Memory B cell (primary cell): Measurements from ENCODE around the gene CLEC4E.
"Not testable (repeated sequence)": the region's sequence is repeated elsewhere in the genome, so short reads cannot be mapped to it uniquely, and the experiment has no call there.

Experiments
- ATAC-seq: fragments of 150-1000 bp; cut with Tn5 transposase; 2 replicates; pipeline ENCODE4 v1.10.0; 2021; ENCODE audit warnings: low read depth, mild to moderate bottlenecking, moderate library complexity
- DNase-seq, 2 donors: peaks; one replicate each; pipeline ENCODE4 v3.0.0; 2022; ENCODE audit warnings: low spot score in 2 of 2
- H3K27ac Mint-ChIP-seq: one replicate; pipeline ENCODE4 v1.8.0; 2022; ENCODE audit warnings: mild to moderate bottlenecking, moderate library complexity, mixed read lengths
- H3K27me3 Mint-ChIP-seq: one replicate; pipeline ENCODE4 v1.8.0; 2022; ENCODE audit warnings: mixed read lengths
- H3K36me3 Mint-ChIP-seq: one replicate; pipeline ENCODE4 v1.8.0; 2022; ENCODE audit warnings: mild to moderate bottlenecking, mixed read lengths
- H3K4me1 Mint-ChIP-seq: one replicate; pipeline ENCODE4 v1.8.0; 2022; ENCODE audit warnings: mixed read lengths
- H3K4me3 Mint-ChIP-seq: one replicate; pipeline ENCODE4 v1.8.0; 2022; ENCODE audit warnings: mild to moderate bottlenecking, moderate library complexity, mixed read lengths
- H3K9me3 Mint-ChIP-seq: one replicate; pipeline ENCODE4 v1.8.0; 2022; ENCODE audit warnings: mixed read lengths

The CLEC4E gene

GRCh38 chr12:8508910-8509841, 31.5 kb downstream of the CLEC4E start:
- H3K27me3 Mint-ChIP-seq, result peaks cover 24% of the 10 kb centered on the region
- peak in 1 of 2 donors; percentile 11 for DNase-seq

DNA sequence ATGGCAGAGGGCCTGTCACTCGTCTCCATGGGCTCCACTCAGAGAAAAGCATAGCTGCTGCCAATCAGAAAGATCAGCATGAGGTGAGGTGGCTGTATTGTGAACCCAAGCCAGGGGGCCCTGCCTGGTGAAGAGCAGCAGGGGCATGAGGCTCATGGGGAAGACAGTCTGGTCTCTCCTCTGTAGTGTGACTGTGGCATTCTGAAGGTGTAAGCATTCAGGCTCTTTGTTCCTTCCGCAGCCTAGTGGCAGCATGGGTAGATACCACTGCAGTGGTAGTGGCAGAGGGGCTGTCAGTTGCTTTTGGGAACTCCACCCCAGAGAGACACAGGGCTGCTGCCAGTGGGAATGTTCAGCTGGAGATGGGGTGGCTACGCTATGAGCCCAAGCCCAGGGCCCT, 32.5 kb downstream of the CLEC4E start:
- Mint-ChIP-seq H3K27ac (no peak overlapping the region), H3K36me3 (no peaks in the 10 kb centered on the region), H3K4me3 (no peak overlapping the region), H3K27me3 (peaks cover 22% of the 10 kb centered on the region), H3K4me1 (peaks cover 11% of the 10 kb centered on the region), H3K9me3 (peaks cover 2% of the 10 kb centered on the region)
- ATAC-seq (no peak), DNase-seq (no peak)

More at GRCh38 chr12:8508910-8509841, 31.5 kb downstream of the CLEC4E start:
- peaks cover 11% of the 10 kb centered on the region for H3K4me1 Mint-ChIP-seq
- H3K4me3 Mint-ChIP-seq, result no peak overlapping the region
- H3K9me3 Mint-ChIP-seq, result peaks cover 2% of the 10 kb centered on the region
- no peak overlapping the region for H3K27ac Mint-ChIP-seq
- ATAC-seq, result peak; percentile 77
- H3K36me3 Mint-ChIP-seq, result no peaks in the 10 kb centered on the region

DNA sequence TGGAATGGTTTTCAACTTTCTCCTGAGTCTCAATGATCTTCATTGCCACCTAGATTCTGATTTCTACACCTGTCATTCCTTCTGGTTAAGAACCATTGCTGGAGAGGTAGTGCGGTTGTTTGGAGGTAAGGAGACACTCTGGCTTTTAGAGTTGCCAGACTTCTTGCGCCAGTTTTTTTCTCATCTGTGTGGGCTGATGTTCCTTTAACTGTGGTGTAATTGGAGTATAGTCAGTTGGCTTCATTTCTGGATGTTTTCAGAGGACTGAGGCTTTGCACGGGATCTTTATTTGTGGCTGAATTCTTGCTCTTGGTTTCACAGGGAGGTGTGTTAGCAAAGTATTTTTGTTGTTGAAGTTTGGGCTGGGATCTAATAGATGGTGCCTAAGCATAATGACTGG, 33.1 kb downstream of the CLEC4E start:
- no peak for ATAC-seq
- Mint-ChIP-seq H3K36me3 (no peaks in the 10 kb centered on the region), H3K4me3 (no peak overlapping the region), H3K27ac (no peak overlapping the region), H3K27me3 (peaks cover 20% of the 10 kb centered on the region), H3K9me3 (peaks cover 2% of the 10 kb centered on the region), H3K4me1 (peaks cover 11% of the 10 kb centered on the region)
- no peak for DNase-seq

DNA sequence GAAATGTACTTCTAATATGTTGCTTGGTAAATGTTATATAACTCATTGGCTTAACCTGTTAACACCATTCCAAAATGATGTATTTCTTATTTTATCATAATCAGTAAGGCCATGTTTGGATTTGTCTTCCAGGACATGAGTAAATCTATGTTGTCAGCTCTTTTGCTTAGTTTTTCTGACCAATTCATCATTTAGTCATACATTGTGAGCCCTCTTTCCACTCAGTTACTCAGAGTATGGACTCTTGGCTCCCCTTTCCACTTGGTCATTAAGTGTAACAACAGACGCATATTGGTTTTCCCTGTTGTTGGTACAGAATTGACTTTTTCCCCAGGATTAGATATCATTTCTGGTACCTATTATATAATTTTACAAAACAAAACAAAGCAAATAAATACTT, 36.4 kb downstream of the CLEC4E start:
- Mint-ChIP-seq H3K27ac (no peak overlapping the region), H3K4me1 (peaks cover 8% of the 10 kb centered on the region), H3K27me3 (peaks cover 13% of the 10 kb centered on the region), H3K4me3 (no peak overlapping the region), H3K9me3 (peaks cover 2% of the 10 kb centered on the region), H3K36me3 (no peaks in the 10 kb centered on the region)
- ATAC-seq (no peak), DNase-seq (no peak)

GRCh38 chr12:8501720-8502119, 39.0 kb downstream of the CLEC4E start:
- H3K36me3 Mint-ChIP-seq, result no peaks in the 10 kb centered on the region
- H3K4me1 Mint-ChIP-seq, result peaks cover 4% of the 10 kb centered on the region
- ATAC-seq, result peak; percentile 43
- no peak overlapping the region for H3K4me3 Mint-ChIP-seq
- H3K27ac Mint-ChIP-seq, result no peak overlapping the region
- no peak for DNase-seq
- peaks cover 2% of the 10 kb centered on the region for H3K9me3 Mint-ChIP-seq
- H3K27me3 Mint-ChIP-seq, result peaks cover 13% of the 10 kb centered on the region

- Mint-ChIP-seq H3K4me3 (no peak overlapping the region), H3K36me3 (no peaks in the 10 kb centered on the region), H3K4me1 (peaks cover 4% of the 10 kb centered on the region), H3K9me3 (no peaks in the 10 kb centered on the region), H3K27ac (no peak overlapping the region), H3K27me3 (peaks cover 18% of the 10 kb centered on the region)
- ATAC-seq (no peak), DNase-seq (no peak)
These were observed 41.1 kb downstream of the CLEC4E start for GRCh38 chr12:8499616-8500015.

GRCh38 chr12:8496074-8496473, 44.6 kb downstream of the CLEC4E start:
- ATAC-seq, H3K4me1 Mint-ChIP-seq, H3K27ac Mint-ChIP-seq, H3K36me3 Mint-ChIP-seq, DNase-seq, H3K4me3 Mint-ChIP-seq, H3K9me3 Mint-ChIP-seq: not testable (repeated sequence)
- H3K27me3 Mint-ChIP-seq, result peaks cover 23% of the 10 kb centered on the region

GRCh38 chr12:8495671-8496070, 45.0 kb downstream of the CLEC4E start:
- H3K27ac Mint-ChIP-seq, H3K4me3 Mint-ChIP-seq, H3K9me3 Mint-ChIP-seq, H3K36me3 Mint-ChIP-seq, ATAC-seq, DNase-seq, H3K4me1 Mint-ChIP-seq: not testable (repeated sequence)
- H3K27me3 Mint-ChIP-seq, result peaks cover 25% of the 10 kb centered on the region

- Mint-ChIP-seq H3K36me3 (no peaks in the 10 kb centered on the region), H3K9me3 (peaks cover 2% of the 10 kb centered on the region), H3K4me3 (no peak overlapping the region), H3K27me3 (peaks cover 20% of the 10 kb centered on the region), H3K27ac (no peak overlapping the region), H3K4me1 (peaks cover 7% of the 10 kb centered on the region)
- no peak for DNase-seq
- ATAC-seq, result peak; percentile 83
These were observed 47.6 kb downstream of the CLEC4E start for GRCh38 chr12:8493084-8493483.

DNA sequence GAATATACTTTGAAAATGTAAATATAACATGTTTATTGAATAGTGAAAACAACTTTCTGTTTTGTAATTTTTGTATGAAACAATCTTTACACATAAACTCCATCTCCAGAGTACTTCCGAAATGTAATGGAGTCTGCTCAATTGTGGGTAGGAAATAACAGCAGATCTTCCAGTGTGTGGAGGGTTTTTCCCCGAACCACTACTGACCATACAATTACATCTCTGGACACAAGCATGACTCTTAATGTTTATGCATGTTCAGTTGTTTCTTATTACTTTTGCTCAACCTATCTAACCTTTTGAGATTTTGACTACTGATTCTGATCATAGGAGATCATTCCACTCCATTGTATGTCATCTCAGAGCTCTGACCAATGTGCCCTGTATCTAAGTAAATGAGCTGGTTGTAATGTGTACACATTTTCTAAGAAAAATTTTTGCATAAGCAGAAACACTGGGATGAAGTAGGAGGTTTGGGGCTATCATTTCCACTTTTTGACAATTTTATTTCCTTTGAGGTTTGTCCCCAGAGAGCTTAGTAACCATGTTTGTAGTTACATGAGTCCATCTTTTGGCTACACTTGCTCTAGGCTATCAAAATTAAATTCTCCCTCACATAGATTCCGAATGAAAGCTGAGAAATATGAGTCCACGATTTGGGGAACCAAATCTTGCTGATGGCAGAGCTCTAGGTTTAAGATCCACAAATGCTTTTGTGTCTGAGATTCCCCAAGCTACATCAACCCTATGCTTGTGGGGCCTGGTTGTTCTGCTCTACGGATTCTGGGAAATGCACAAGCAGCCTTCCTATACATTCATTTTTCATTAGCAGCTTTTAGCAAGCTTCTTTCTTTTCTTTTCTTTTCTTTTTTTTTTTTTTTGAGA, 48.8 kb downstream of the CLEC4E start:
- Mint-ChIP-seq H3K27me3 (peaks cover 17% of the 10 kb centered on the region), H3K27ac (no peak overlapping the region), H3K4me3 (no peak overlapping the region)

More for the DNA sequence above, 48.8 kb downstream of the CLEC4E start:
- ATAC-seq (no peak), DNase-seq (no peak)
- peaks cover 2% of the 10 kb centered on the region for H3K9me3 Mint-ChIP-seq
- peaks cover 7% of the 10 kb centered on the region for H3K4me1 Mint-ChIP-seq
- H3K36me3 Mint-ChIP-seq, result peaks cover 2% of the 10 kb centered on the region
